Neuronal stem cell (in vitro differentiated cells): ENCODE results near the gene TGDS.
A peak's percentile ranks its signal among the peaks of the same experiment; 100 is the strongest.

Experiments
- DNase-seq: peaks from one replicate; pipeline ENCODE4 v3.0.0-alpha.2; 2013; ENCODE audit warnings: low spot score
- H2AFZ ChIP-seq: one replicate; pipeline ENCODE4 v1.6.1; 2013; ENCODE audit warnings: mild to moderate bottlenecking, low read length, inconsistent platforms
- H2AK5ac ChIP-seq: 2 replicates; pipeline ENCODE4 v1.6.1; 2013; ENCODE audit warnings: low read depth, mild to moderate bottlenecking, inconsistent platforms, low read length, moderate library complexity, mixed read lengths
- H2BK120ac ChIP-seq: 2 replicates; pipeline ENCODE4 v1.6.1; 2013; ENCODE audit warnings: low read depth, mild to moderate bottlenecking, inconsistent platforms, low read length, moderate library complexity, mixed read lengths
- H2BK12ac ChIP-seq: one replicate; pipeline ENCODE4 v1.6.1; 2013; ENCODE audit warnings: low read length, inconsistent platforms
- H2BK15ac ChIP-seq: 2 replicates; pipeline ENCODE4 v1.6.1; 2013; ENCODE audit warnings: mild to moderate bottlenecking, low read length, inconsistent platforms, mixed read lengths
- H2BK5ac ChIP-seq: one replicate; pipeline ENCODE4 v1.6.1; 2013; ENCODE audit warnings: inconsistent platforms, mild to moderate bottlenecking, low read length, moderate library complexity
- H3K14ac ChIP-seq: one replicate; pipeline ENCODE4 v1.6.1; 2013; ENCODE audit warnings: low read length, inconsistent platforms
- H3K18ac ChIP-seq: 2 replicates; pipeline ENCODE4 v1.6.1; 2013; ENCODE audit warnings: low read length, inconsistent platforms
- H3K23ac ChIP-seq: 2 replicates; pipeline ENCODE4 v1.6.1; 2013; ENCODE audit warnings: low read depth, mild to moderate bottlenecking, mixed read lengths, low read length, inconsistent platforms; ENCODE audit not compliant: poor library complexity
- H3K27ac ChIP-seq: replicated peaks from 3 replicates; pipeline ENCODE4 v1.5.1; 2013; ENCODE audit warnings: low read length, inconsistent platforms
- H3K27me3 ChIP-seq, 3 experiments: 2 replicates each; pipeline ENCODE4 v1.6.1; 2013; ENCODE audit warnings: low read length in 3 of 3, mild to moderate bottlenecking in 2 of 3, inconsistent platforms in 1 of 3, low read depth in 1 of 3, mixed read lengths in 1 of 3, moderate library complexity in 1 of 3; ENCODE audit not compliant: control insufficient read depth in 3 of 3, insufficient read depth in 3 of 3
- H3K36me3 ChIP-seq, 2 donors: replicated peaks in 1 of 2; 2 replicates each; pipeline ENCODE4 v1.6.1; 2013; ENCODE audit warnings: low read length in 2 of 2; ENCODE audit not compliant: control insufficient read depth in 2 of 2, insufficient read depth in 2 of 2
- H3K4ac ChIP-seq: 2 replicates; pipeline ENCODE4 v1.6.1; 2013; ENCODE audit warnings: inconsistent platforms, mild to moderate bottlenecking, low read length, moderate library complexity
- H3K4me1 ChIP-seq, 2 donors: 1 replicate in 1 of 2; 2 replicates in 1 of 2; pipeline ENCODE4 v1.6.1; 2013; ENCODE audit warnings: low read length in 2 of 2, low read depth in 1 of 2; ENCODE audit not compliant: control insufficient read depth in 2 of 2, insufficient read depth in 1 of 2
- H3K4me2 ChIP-seq: one replicate; pipeline ENCODE4 v1.6.1; 2013; ENCODE audit warnings: mild to moderate bottlenecking, low read length, inconsistent platforms; ENCODE audit not compliant: insufficient read depth, poor library complexity, severe bottlenecking
- H3K4me3 ChIP-seq, 2 donors: 2 replicates each; pipeline ENCODE4 v1.5.1; 2013; ENCODE audit warnings: low read length in 2 of 2, mild to moderate bottlenecking in 2 of 2, inconsistent platforms in 1 of 2, moderate library complexity in 1 of 2
- H3K79me1 ChIP-seq: one replicate; pipeline ENCODE4 v1.6.1; 2013; ENCODE audit warnings: low read depth, mild to moderate bottlenecking, inconsistent platforms, low read length, moderate library complexity
- H3K9ac ChIP-seq: one replicate; pipeline ENCODE4 v1.6.1; 2013; ENCODE audit warnings: mild to moderate bottlenecking, low read depth, low read length, inconsistent platforms; ENCODE audit not compliant: poor library complexity
- H3K9me3 ChIP-seq, 2 donors: replicated peaks in 1 of 2; 2 replicates each; pipeline versions ENCODE3 to v1.6.1; 2013; ENCODE audit warnings: low read length in 2 of 2, mild to moderate bottlenecking in 2 of 2, inconsistent platforms in 1 of 2, low read depth in 1 of 2, mixed read lengths in 1 of 2, moderate library complexity in 1 of 2; ENCODE audit not compliant: control insufficient read depth in 2 of 2, insufficient read depth in 1 of 2
- H4K8ac ChIP-seq: one replicate; pipeline ENCODE4 v1.6.1; 2013; ENCODE audit warnings: low read depth, mild to moderate bottlenecking, inconsistent platforms, low read length, moderate library complexity
- H4K91ac ChIP-seq: one replicate; pipeline ENCODE4 v1.6.1; 2013; ENCODE audit warnings: low read length, low read depth, mild to moderate bottlenecking, inconsistent platforms; ENCODE audit not compliant: poor library complexity
- WGBS, 2 donors: extraction: QIAGEN DNeasy Blood & Tissue Kit; methylation state at CpG; one replicate each; pipeline ENCODE4 v1.1.7; 2013; ENCODE audit warnings: missing lambda C conversion rate in 2 of 2, mixed read lengths in 1 of 2; ENCODE audit not compliant: insufficient read length in 2 of 2, insufficient replicate concordance in 1 of 2; ENCODE audit errors: extremely low coverage in 2 of 2; 5-methylcytosine and 5-hydroxymethylcytosine counted together

The TGDS gene

DNA sequence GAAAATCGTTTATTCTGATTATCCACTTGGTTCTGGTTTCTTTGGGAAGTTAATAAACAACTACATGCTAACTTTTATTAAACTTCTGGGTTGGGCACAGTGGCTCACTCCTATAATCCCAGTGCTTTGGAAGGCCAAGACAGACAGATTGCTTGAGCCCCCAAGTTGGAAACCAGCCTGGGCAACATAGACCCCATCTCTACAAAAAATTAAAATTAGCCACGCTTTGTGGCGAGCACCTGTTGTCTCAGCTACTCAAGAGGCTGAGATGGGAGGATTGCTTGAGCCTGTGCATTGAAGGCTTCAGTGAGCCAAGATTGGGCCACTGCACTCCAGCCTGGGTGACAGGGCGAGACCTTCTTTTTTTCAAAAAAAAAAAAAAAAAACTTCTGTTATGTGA is 27.4 kb upstream of the TGDS start:
- Histone ChIP-seq H4K91ac (no peak overlapping the region), H2BK120ac (no peak overlapping the region), H3K27me3 (no peaks in the 10 kb centered on the region), H2AFZ (no peak overlapping the region), H2AK5ac (no peak overlapping the region), H3K9ac (no peak overlapping the region), H2BK5ac (no peak overlapping the region), H3K14ac (no peak overlapping the region), H3K18ac (no peak overlapping the region), H3K4ac (no peak overlapping the region), H3K27ac (no peak overlapping the region), H3K4me1 (peaks cover 3 to 9% of the 10 kb centered on the region in 2 donors), H3K4me3 (no peak overlapping the region), H3K36me3 (peaks cover 2 to 94% of the 10 kb centered on the region in 2 donors), H2BK15ac (no peak overlapping the region), H4K8ac (no peak overlapping the region), H2BK12ac (no peak overlapping the region), H3K23ac (no peak overlapping the region), H3K4me2 (no peak overlapping the region), H3K9me3 (no peaks in the 10 kb centered on the region), H3K79me1 (no peaks in the 10 kb centered on the region)
- WGBS, 2 donors, result no CpG with 5 or more reads among the region's 4 CpGs
- DNase-seq, result no peak

DNA sequence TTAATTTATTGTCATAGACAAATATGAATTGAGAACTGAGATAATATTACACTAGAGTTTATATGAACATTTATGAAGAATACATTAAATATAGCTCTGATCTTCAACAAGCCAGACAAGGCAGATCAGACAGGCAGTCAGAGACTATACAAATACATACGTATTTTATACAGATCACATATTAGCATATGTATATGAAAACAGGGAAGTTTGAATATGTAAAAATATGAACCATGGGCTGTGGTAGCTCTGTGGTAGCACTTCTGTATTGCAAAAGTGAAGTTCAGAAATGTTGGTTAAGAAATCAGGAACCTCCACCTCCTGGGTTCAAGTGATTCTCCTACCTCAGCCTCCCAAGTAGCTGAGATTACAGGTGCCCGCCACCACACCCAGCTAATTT is 26.4 kb upstream of the TGDS start:
- H3K79me1 ChIP-seq, result no peaks in the 10 kb centered on the region
- no CpG with 5 or more reads among the region's 2 CpGs for WGBS, 2 donors
- H3K4me2 ChIP-seq, result no peak overlapping the region
- H3K23ac ChIP-seq, result no peak overlapping the region
- H2AFZ ChIP-seq, result no peak overlapping the region
- H4K91ac ChIP-seq, result no peak overlapping the region
- no peak overlapping the region for H2BK15ac ChIP-seq
- no peak overlapping the region for H3K4ac ChIP-seq
- no peak overlapping the region for H2AK5ac ChIP-seq
- no peak for DNase-seq
- H3K4me3 ChIP-seq, result no peak overlapping the region
- no peak overlapping the region for H2BK12ac ChIP-seq
- peaks cover 2 to 86% of the 10 kb centered on the region in 2 donors for H3K36me3 ChIP-seq
- H3K9ac ChIP-seq, result no peak overlapping the region
- H3K4me1 ChIP-seq, result peaks cover 3 to 9% of the 10 kb centered on the region in 2 donors
- no peaks in the 10 kb centered on the region for H3K9me3 ChIP-seq
- H4K8ac ChIP-seq, result no peak overlapping the region
- H3K27me3 ChIP-seq, result no peaks in the 10 kb centered on the region
- no peak overlapping the region for H2BK120ac ChIP-seq
- no peak overlapping the region for H2BK5ac ChIP-seq
- no peak overlapping the region for H3K14ac ChIP-seq
- H3K27ac ChIP-seq, result no peak overlapping the region
- H3K18ac ChIP-seq, result no peak overlapping the region

DNA sequence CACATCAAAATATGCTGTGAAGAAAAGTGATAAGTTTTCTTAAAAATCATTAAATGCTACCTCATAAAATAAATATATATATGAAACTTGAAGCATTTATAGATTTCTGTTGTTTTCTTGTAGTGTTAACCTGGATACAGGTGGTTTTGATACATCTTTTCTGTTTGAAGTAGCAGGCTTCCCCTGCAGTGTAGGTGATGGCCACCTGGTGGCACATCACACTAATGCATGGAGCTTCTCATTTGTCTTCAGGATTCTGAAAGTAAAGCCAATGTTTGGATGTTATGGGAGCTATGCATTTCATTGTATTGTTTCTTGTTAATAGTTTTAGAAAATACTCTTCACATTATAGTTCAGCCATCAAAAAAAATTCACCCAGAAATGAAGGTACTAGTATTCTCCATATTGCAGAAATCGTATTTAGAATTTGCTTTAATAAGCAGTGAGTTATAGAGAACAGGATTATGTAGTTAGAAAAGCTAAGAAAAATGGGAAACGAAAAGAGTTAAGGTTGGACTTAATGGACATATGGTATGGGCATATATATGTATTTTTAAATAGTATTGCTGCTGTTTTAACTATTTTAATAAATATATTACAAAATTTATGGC is 24.4 kb upstream of the TGDS start:
- Histone ChIP-seq H4K8ac (no peak overlapping the region), H4K91ac (no peak overlapping the region), H3K4me2 (no peak overlapping the region), H3K4ac (no peak overlapping the region), H2AK5ac (no peak overlapping the region), H3K18ac (no peak overlapping the region), H2BK15ac (no peak overlapping the region), H3K36me3 (peaks cover 2 to 78% of the 10 kb centered on the region in 2 donors), H2AFZ (no peak overlapping the region), H3K9ac (no peak overlapping the region), H3K4me3 (no peak overlapping the region), H2BK12ac (no peak overlapping the region), H2BK5ac (no peak overlapping the region), H3K14ac (no peak overlapping the region), H3K4me1 (peaks cover 0 to 2% of the 10 kb centered on the region in 2 donors), H3K27ac (no peak overlapping the region), H3K79me1 (no peaks in the 10 kb centered on the region), H3K27me3 (no peaks in the 10 kb centered on the region), H3K9me3 (no peaks in the 10 kb centered on the region), H2BK120ac (no peak overlapping the region), H3K23ac (no peak overlapping the region)
- peak; percentile 33 for DNase-seq
- no CpG with 5 or more reads among the region's 2 CpGs for WGBS, 2 donors

DNA sequence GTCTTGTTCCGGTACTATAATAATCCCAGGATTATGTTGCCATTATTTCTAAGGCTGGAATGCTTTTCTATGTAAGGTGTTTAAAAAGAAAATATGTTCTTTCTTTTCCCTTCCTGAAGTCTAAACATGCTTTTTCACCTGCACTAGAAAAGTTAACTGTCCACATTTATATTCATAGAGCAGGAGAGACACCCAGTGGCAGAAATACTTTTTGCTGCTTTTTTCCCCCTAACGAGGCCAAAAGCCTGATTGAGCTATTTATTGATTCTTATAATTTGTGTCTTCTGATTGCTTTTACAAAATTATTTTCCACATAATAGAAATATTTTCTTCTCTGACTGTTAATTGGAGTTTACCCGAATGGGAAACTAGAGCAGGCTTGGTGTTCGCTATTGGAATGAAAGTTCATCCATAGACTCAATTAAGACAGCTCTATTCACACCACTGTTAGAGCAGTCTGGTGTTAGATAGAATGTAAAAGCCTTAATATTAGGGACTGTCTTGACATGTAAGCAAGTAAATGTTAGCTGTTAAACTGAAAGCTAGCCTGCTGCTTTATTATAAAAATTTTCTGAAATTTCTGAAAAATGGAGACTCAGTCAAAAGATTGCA is 21.5 kb upstream of the TGDS start:
- H3K18ac ChIP-seq, result no peak overlapping the region
- no peak overlapping the region for H3K4me3 ChIP-seq
- H2AK5ac ChIP-seq, result no peak overlapping the region
- no peaks in the 10 kb centered on the region for H3K79me1 ChIP-seq
- H4K91ac ChIP-seq, result no peak overlapping the region
- H2BK120ac ChIP-seq, result no peak overlapping the region
- H2BK15ac ChIP-seq, result no peak overlapping the region
- DNase-seq, result peak; percentile 35
- H3K4me2 ChIP-seq, result no peak overlapping the region
- H2AFZ ChIP-seq, result no peak overlapping the region
- H4K8ac ChIP-seq, result no peak overlapping the region
- H3K14ac ChIP-seq, result no peak overlapping the region
- H3K36me3 ChIP-seq, result peaks cover 0 to 76% of the 10 kb centered on the region in 2 donors
- no peaks in the 10 kb centered on the region for H3K27me3 ChIP-seq
- no peaks in the 10 kb centered on the region for H3K9me3 ChIP-seq
- no peak overlapping the region for H3K9ac ChIP-seq
- no peak overlapping the region for H2BK12ac ChIP-seq
- H3K4me1 ChIP-seq, result peaks cover 0 to 2% of the 10 kb centered on the region in 2 donors
- no peak overlapping the region for H2BK5ac ChIP-seq
- no peak overlapping the region for H3K4ac ChIP-seq
- no CpG with 5 or more reads among the region's 4 CpGs for WGBS, 2 donors
- H3K23ac ChIP-seq, result no peak overlapping the region
- H3K27ac ChIP-seq, result no peak overlapping the region
